Ovary (tissue), 3 donors: Measurements from ENCODE around the gene RPUSD2.

ENCODE experiments used
- CTCF ChIP-seq, 3 donors: fragments of 450-650 bp in 2 of 3; fragments of 200-600 bp in 1 of 3; IDR thresholded peaks; one replicate each; pipeline versions ENCODE4 v1.5.1 to v1.8.0; 2016 to 2022; ENCODE audit warnings: antibody characterized with exemption in 3 of 3, mild to moderate bottlenecking in 1 of 3
- EP300 ChIP-seq: sonication (generic); formaldehyde crosslinking; IDR thresholded peaks from one replicate; pipeline ENCODE4 v1.6.1; 2017; ENCODE audit warnings: antibody characterized with exemption
- donor health status: DM: no; HTN: no; CAD: no.

GRCh38 chr15:40595773-40596172 is 26.7 kb downstream of the RPUSD2 start:
- no peak for TF ChIP-seq CTCF (IDR thresholded peaks at IDR 0.05)
- no peak for TF ChIP-seq EP300
